ENCODE data around the gene HGFAC.

HGFAC gene

DNA sequence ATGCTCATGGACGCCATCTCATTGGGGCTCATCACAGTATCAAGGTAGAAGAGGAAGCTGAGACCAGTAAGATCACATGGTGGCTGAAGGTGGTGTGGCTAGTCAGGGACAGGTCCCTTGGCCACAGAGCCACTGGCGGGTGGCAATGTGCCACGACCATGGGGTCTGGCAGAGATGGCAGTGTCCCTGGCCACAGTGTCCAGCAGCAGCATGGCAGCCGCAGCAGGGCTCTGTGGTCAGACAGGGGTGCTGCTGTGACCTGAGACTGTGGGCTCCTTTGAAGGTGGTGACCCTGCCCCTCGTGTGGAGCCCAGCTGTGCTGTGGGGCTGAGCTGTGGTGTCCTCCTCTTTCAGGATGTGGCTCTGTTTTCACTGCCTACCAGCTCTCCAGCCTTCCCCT, 19.2 kb downstream of the HGFAC start:
- H3K9me3 ChIP-seq (ENCODE audit: control insufficient read depth, insufficient read depth, low read length) = no peaks in the 10 kb centered on the region
- no peaks in the 10 kb centered on the region for H3K27me3 ChIP-seq (ENCODE audit: control insufficient read depth, low read length)
- no peaks in the 10 kb centered on the region for H3K79me2 ChIP-seq (ENCODE audit: control insufficient read depth, low read length)
- TF ChIP-seq CTCF (IDR thresholded peaks at IDR 0.05; ENCODE audit: low read depth, low read length, poor library complexity, severe bottlenecking) (no peak), EZH2phosphoT487 (IDR thresholded peaks at IDR 0.05; ENCODE audit: borderline replicate concordance, low read length) (no peak)
- no peaks in the 10 kb centered on the region for H3K4me1 ChIP-seq (ENCODE audit: control insufficient read depth, low read length)
- H3K4me2 ChIP-seq (ENCODE audit: low read length) = no peak overlapping the region
- H4K20me1 ChIP-seq (ENCODE audit: control insufficient read depth, insufficient read depth, low read depth, low read length) = no peaks in the 10 kb centered on the region
- no peak overlapping the region for H3K4me3 ChIP-seq (ENCODE audit: low read length)
- no peaks in the 10 kb centered on the region for H3F3A ChIP-seq (ENCODE audit: control insufficient read depth, insufficient read depth)
- no peaks in the 10 kb centered on the region for H3K36me3 ChIP-seq (ENCODE audit: control insufficient read depth, low read length)
- no peak overlapping the region for H3K27ac ChIP-seq (ENCODE audit: low read depth, low read length)
- no peaks in the 10 kb centered on the region for H3K9me2 ChIP-seq (replicated peaks; ENCODE audit: control insufficient read depth, low read length)

DNA sequence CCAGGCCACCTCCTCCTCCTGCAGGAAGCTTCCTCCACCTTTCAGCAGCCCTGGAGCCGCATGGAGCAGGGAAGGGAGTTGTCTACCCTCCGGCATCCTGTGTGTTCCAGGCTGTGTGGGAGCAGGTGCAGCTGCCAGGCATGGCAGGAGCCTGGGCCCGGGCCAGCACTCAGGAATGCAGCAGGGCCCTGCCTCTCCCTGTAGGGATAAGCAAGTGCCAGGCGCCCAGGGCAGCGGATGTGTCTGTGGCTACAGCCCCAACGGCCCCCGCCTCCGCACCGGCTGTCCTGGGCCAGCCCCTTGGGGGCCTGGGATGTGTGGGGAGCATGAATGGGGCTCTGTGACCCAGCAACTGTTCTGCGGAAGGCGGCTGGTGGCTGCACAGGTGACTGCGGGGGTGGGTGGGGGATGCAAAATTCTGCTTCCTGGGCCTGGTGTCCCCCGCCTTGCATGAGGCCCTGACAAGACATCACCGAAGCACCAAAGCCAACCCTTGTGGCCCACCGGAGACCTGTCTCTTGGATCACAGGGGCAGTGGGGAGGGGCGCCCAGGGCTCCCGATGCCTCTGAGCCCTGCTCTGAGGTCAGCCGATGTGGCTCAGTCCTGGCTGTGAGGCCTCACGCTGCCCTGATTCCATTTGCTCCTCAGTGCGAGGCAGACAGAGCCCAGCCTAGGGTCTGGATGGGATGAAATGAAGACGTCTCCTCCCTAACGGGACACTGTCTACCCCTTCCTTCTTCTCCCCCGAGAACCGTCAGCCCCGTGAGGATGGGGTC, 19.9 kb downstream of the HGFAC start:
- H3K4me2 ChIP-seq (ENCODE audit: low read length) = no peak overlapping the region
- H4K20me1 ChIP-seq (ENCODE audit: control insufficient read depth, insufficient read depth, low read depth, low read length) = no peaks in the 10 kb centered on the region
- H3K4me3 ChIP-seq (ENCODE audit: low read length) = no peak overlapping the region
- no peaks in the 10 kb centered on the region for H3K9me2 ChIP-seq (replicated peaks; ENCODE audit: control insufficient read depth, low read length)
- no peaks in the 10 kb centered on the region for H3K27me3 ChIP-seq (ENCODE audit: control insufficient read depth, low read length)
- no peak overlapping the region for H3K27ac ChIP-seq (ENCODE audit: low read depth, low read length)
- H3K36me3 ChIP-seq (ENCODE audit: control insufficient read depth, low read length) = no peaks in the 10 kb centered on the region
- no peak for TF ChIP-seq CTCF (IDR thresholded peaks at IDR 0.05; ENCODE audit: low read depth, low read length, poor library complexity, severe bottlenecking)
- no peak for TF ChIP-seq EZH2phosphoT487 (IDR thresholded peaks at IDR 0.05; ENCODE audit: borderline replicate concordance, low read length)
- no peaks in the 10 kb centered on the region for H3K4me1 ChIP-seq (ENCODE audit: control insufficient read depth, low read length)
- no peaks in the 10 kb centered on the region for H3K9me3 ChIP-seq (ENCODE audit: control insufficient read depth, insufficient read depth, low read length)
- no peaks in the 10 kb centered on the region for H3K79me2 ChIP-seq (ENCODE audit: control insufficient read depth, low read length)
- no peaks in the 10 kb centered on the region for H3F3A ChIP-seq (ENCODE audit: control insufficient read depth, insufficient read depth)

DNA sequence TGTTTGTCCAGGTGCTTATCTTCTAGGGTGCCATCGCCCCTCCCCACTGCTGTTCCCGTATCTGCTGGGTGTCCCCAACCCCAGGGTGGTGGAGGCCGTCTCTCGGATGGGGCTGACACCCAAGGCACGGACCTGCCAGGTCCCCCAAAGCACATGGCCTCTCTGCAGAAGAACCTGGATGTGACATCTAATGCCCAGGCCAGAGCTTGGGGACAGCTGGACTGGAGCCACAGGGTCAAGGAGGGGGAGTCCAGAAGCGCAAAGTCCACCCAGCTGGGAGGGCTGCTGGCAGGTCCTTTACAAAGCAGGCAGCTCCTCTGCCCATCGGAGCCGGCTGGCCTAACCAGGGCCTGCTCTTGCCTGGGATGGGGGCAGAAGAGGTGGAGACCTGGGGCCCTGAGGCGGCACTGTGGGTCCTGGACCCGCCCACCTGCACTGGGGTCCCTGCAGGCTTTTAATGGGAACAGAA, 20.6 kb downstream of the HGFAC start:
- no peaks in the 10 kb centered on the region for H3K9me3 ChIP-seq (ENCODE audit: control insufficient read depth, insufficient read depth, low read length)
- H3K27me3 ChIP-seq (ENCODE audit: control insufficient read depth, low read length) = no peaks in the 10 kb centered on the region
- no peaks in the 10 kb centered on the region for H4K20me1 ChIP-seq (ENCODE audit: control insufficient read depth, insufficient read depth, low read depth, low read length)
- no peaks in the 10 kb centered on the region for H3K9me2 ChIP-seq (replicated peaks; ENCODE audit: control insufficient read depth, low read length)
- no peaks in the 10 kb centered on the region for H3F3A ChIP-seq (ENCODE audit: control insufficient read depth, insufficient read depth)
- H3K79me2 ChIP-seq (ENCODE audit: control insufficient read depth, low read length) = no peaks in the 10 kb centered on the region
- H3K36me3 ChIP-seq (ENCODE audit: control insufficient read depth, low read length) = no peaks in the 10 kb centered on the region
- H3K4me1 ChIP-seq (ENCODE audit: control insufficient read depth, low read length) = no peaks in the 10 kb centered on the region
- no peak overlapping the region for H3K4me2 ChIP-seq (ENCODE audit: low read length)
- H3K27ac ChIP-seq (ENCODE audit: low read depth, low read length) = no peak overlapping the region
- H3K4me3 ChIP-seq (ENCODE audit: low read length) = no peak overlapping the region
- TF ChIP-seq EZH2phosphoT487 (IDR thresholded peaks at IDR 0.05; ENCODE audit: borderline replicate concordance, low read length) (no peak), CTCF (IDR thresholded peaks at IDR 0.05; ENCODE audit: low read depth, low read length, poor library complexity, severe bottlenecking) (no peak)
